Stimulated activated CD8-positive, alpha-beta memory T cell treated with anti-CD3 and anti-CD28 coated beads, Interleukin-15, amount 100 ng/mL, for 24 hours (primary cell): ENCODE data around the gene SPTBN1.

Experiments used
- DNase-seq: peaks from one replicate; pipeline ENCODE4 v3.0.0-alpha.2; 2020; ENCODE audit warnings: low read depth

The SPTBN1 gene

DNA sequence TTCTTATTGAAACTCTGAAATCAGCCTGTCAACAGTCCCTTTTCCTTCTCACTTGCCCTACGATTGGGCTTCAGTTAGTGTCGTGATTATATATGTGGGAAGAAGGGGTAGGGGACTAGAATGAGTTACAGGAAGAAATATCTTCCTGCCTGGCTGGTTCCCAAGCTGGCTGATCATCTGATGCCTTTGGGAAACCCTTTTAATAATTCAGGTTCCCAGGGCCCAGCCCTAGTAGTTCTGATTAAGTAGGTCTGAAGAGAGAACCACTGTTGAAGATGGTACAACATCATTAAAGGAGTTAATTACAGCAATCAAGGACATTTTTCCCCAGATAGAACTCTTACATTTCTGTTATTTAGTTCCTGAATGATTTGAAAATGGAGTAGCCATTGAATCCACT lies 157.3 kb downstream of the SPTBN1 start:
- no peak for DNase-seq

- DNase-seq: no peak
Observed at GRCh38 chr2:54613794-54614257, 157.7 kb downstream of the SPTBN1 start.

DNA sequence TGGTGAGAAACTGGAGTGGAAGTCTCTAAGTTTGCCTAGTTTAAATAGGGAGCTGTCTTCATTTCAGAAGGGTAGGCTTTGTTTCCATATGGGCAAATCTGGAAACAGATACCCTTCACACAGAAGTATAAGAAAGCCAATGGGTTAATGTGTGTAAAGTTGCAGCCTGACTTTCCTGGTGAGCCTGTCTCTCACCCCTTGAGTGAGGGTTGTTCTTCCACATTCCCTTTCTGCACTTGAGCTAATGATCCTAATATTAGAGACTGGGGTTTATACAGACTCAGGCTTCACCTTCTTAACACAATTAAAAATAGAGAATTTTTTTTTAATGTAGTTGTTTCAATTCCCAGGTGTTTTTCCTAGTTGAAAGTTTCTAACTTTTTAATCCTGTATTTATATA lies 158.7 kb downstream of the SPTBN1 start:
- no peak for DNase-seq

DNA sequence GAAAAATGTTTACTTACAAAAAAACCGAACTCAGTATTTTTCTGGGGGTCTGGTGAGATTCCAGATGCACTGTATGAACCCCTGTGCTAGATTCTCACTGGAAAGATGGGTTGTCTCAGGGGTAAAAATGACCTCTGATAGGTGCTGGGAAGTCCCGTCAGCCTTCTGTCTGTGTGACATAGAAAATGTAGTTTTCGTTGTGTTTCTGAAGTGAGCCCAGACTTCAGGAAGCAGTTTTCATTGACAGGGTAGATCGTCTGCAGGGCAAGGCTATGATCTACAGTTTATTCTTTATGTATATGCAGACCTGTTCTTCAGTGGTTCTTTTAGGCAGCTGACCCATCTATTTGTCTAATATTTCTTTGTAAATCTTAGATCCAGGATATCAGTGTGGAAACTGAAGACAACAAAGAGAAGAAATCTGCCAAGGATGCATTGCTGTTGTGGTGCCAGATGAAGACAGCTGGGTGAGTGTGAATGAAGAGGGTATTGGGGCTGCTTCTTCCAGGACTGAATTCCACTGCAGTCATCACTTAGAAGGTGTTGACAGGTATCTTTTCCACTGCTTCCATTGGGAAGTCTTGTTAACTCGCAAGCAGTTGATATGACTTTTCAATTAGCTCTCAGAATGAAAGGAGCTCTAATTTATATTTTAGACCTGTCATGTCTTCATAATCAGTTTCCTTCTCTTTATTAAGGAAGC lies 159.9 kb downstream of the SPTBN1 start:
- no peak for DNase-seq

- no peak for DNase-seq
Observed at GRCh38 chr2:54617409-54617808, 161.3 kb downstream of the SPTBN1 start.

DNA sequence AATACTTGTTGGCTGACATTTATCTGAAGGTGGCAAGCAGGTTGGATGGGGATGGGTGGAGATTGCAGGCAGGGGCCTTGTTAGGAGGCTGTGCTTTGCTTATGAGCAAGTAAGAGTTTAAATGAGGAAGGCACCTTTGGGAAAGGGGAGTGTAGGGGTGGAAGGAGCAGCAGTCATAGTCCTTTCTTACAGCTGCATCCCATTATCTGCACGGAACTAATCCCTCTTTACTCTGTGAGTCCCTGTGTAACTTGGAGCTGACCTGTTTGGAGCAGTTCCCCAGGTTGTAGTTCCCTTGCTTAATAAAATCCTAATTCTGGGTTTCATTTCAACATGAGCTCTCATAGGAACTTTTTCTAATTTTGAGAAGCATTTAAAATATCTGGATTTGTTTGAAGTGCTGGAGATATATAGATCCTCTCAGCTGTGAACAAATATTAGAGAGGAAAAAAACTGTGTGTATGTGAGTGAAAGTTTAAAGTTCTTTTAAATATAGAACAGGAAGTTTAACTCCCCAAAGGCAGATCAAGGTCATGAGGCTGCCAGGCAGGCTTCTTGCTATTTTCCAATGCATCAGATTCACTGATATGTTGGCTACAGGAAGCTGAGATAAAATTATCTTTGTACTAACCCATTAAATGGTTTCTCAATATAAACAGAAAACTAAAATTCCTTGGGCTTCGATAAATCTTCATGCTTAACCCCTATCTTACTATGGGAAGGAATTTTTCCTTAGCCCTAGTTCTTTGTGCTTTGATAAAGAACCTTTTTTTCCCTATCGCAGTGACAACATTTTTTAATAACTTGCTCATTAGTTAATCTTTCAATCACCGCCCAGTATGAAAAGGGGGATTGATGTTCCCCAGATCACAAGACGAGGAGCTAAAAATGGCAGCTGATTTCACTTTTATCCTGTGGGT lies 162.8 kb downstream of the SPTBN1 start:
- DNase-seq: no peak

GRCh38 chr2:54619660-54620231 lies 163.6 kb downstream of the SPTBN1 start:
- DNase-seq: no peak

GRCh38 chr2:54620948-54621347 lies 164.8 kb downstream of the SPTBN1 start:
- DNase-seq: no peak

DNA sequence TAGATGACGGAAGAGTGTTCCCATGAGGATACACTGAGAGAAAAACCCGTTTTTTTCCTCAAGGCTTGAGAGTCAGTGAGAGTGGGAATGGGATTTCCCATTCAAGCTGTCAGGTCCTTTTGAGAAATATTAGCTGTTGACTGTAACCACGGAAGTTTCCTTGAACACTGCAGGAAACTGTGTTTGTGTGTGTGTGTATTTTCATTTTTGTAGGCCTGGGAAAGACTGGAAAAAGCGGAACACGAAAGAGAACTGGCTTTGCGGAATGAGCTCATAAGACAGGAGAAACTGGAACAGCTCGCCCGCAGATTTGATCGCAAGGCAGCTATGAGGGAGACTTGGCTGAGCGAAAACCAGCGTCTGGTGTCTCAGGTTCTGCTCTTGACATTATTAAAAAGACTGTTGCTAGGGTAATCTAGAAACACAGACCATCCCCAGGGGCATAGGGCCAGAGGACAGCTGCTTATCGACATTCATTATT lies 168.5 kb downstream of the SPTBN1 start:
- no peak for DNase-seq

DNA sequence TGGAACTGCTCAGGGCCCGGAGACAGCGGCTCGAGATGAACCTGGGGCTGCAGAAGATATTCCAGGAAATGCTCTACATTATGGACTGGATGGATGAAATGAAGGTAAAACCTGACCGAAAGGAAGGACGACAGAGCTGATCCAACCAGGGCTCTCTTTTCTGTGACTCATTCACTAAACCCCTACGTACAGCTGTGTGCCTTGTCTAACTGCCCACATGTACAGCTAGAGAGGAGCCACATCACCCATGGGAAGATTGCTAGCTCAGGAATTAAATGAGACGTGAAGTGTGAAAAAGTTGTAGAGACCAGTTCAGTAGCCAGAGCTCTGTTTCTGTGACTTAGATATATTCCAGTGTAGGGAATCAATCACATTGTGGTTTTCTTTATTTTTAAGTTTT lies 170.0 kb downstream of the SPTBN1 start:
- DNase-seq: no peak

- DNase-seq: no peak
Observed at GRCh38 chr2:54626884-54627283, 170.8 kb downstream of the SPTBN1 start.

DNA sequence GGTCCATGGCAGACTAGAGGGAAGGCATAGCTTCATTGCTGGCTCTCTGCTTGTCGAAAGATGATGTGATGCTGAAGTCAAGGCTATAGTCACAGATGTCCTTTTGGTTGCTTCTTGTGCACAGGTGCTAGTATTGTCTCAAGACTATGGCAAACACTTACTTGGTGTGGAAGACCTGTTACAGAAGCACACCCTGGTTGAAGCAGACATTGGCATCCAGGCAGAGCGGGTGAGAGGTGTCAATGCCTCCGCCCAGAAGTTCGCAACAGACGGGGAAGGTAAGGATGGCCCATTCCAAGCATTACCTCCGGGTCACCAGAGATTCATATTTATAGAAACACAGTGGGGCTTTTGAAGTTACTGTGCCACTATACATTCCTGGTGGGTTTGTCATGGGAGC lies 171.8 kb downstream of the SPTBN1 start:
- no peak for DNase-seq

DNA sequence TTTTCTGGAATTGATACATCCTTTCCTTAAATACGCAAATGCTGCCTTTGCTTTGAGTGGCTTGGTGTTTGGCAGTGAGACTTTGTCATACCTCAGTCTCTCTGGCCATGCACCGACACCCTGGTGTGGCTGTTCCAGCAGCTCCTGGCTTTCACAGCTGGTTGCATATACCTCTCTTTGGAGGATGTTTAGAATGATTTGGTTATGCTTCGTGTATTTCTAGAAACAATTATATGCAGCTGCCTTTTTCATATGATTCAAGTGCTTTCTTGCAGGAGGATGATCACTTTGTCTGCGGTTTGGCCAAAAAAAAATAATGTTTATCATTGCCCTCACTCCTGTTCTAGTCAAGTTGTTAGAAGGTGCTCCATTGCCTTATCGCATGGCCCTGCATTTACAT lies 172.3 kb downstream of the SPTBN1 start:
- no peak for DNase-seq

GRCh38 chr2:54628957-54629356 lies 172.8 kb downstream of the SPTBN1 start:
- DNase-seq: no peak

GRCh38 chr2:54629390-54629789 lies 173.3 kb downstream of the SPTBN1 start:
- no peak for DNase-seq

GRCh38 chr2:54629914-54630857 lies 174.1 kb downstream of the SPTBN1 start:
- DNase-seq: no peak

DNA sequence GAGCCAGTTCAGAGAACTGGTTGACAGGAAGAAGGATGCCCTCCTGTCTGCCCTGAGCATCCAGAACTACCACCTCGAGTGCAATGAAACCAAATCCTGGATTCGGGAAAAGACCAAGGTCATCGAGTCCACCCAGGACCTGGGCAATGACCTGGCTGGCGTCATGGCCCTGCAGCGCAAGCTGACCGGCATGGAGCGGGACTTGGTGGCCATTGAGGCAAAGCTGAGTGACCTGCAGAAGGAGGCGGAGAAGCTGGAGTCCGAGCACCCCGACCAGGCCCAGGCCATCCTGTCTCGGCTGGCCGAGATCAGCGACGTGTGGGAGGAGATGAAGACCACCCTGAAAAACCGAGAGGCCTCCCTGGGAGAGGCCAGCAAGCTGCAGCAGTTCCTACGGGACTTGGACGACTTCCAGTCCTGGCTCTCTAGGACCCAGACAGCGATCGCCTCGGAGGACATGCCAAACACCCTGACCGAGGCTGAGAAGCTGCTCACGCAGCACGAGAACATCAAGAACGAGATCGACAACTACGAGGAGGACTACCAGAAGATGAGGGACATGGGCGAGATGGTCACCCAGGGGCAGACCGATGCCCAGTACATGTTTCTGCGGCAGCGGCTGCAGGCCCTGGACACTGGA lies 174.9 kb downstream of the SPTBN1 start:
- no peak for DNase-seq

- no peak for DNase-seq
Observed at GRCh38 chr2:54631755-54632154, 175.6 kb downstream of the SPTBN1 start.

- no peak for DNase-seq
Observed at GRCh38 chr2:54632733-54633692, 176.9 kb downstream of the SPTBN1 start.

- DNase-seq: no peak
Observed at GRCh38 chr2:54634021-54634420, 177.9 kb downstream of the SPTBN1 start.
